SK-N-SH treated with all-trans-retinoic acid at 6 μM for 48 hours (cell line): ENCODE data around the gene FOXN3.

Source experiments
- ATAC-seq: fragments of 200-7000 bp; cut with Tn5 transposase; 3 replicates; pipeline ENCODE4 v1.9.1; 2020; ENCODE audit warnings: mild to moderate bottlenecking, moderate library complexity
- ARNTL ChIP-seq: fragments of 450-650 bp; formaldehyde crosslinking; IDR thresholded peaks from 2 replicates; pipeline ENCODE4 v1.5.0; 2020; ENCODE audit warnings: low read depth, mild to moderate bottlenecking, moderate library complexity, borderline replicate concordance
- BACH2 ChIP-seq: fragments of 250-450 bp; sonication (Bioruptor Pico); IDR thresholded peaks from 2 replicates; pipeline ENCODE4 v1.9.0; 2021; ENCODE audit warnings: mild to moderate bottlenecking, borderline replicate concordance
- CSDC2 ChIP-seq: fragments of 250-450 bp; sonication (Bioruptor Pico); IDR thresholded peaks from 2 replicates; pipeline ENCODE4 v1.5.0; 2020; ENCODE audit warnings: mild to moderate bottlenecking, moderate library complexity
- CSRNP3 ChIP-seq: fragments of 250-450 bp; sonication (Bioruptor Pico); IDR thresholded peaks from 2 replicates; pipeline ENCODE4 v1.5.1; 2021; ENCODE audit warnings: mild to moderate bottlenecking, moderate library complexity
- ESRRG ChIP-seq: fragments of 250-450 bp; sonication (Bioruptor Pico); IDR thresholded peaks from 2 replicates; pipeline ENCODE4 v1.6.1; 2021; ENCODE audit warnings: mild to moderate bottlenecking
- GLIS3 ChIP-seq: fragments of 250-450 bp; sonication (Bioruptor Pico); IDR thresholded peaks from 2 replicates; pipeline ENCODE4 v1.5.0; 2020; ENCODE audit warnings: mild to moderate bottlenecking, moderate library complexity
- ISL1 ChIP-seq: fragments of 250-450 bp; sonication (Bioruptor Pico); IDR thresholded peaks from 2 replicates; pipeline ENCODE4 v2.1.2; 2022; ENCODE audit warnings: mild to moderate bottlenecking, moderate library complexity
- OSR1 ChIP-seq: fragments of 250-450 bp; sonication (Bioruptor Pico); IDR thresholded peaks from 2 replicates; pipeline ENCODE4 v1.8.0; 2022; ENCODE audit warnings: moderate library complexity, mild to moderate bottlenecking, inconsistent platforms
- POU6F1 ChIP-seq: fragments of 250-450 bp; sonication (Bioruptor Pico); IDR thresholded peaks from 2 replicates; pipeline ENCODE4 v1.8.0; 2021; ENCODE audit warnings: low read depth, mild to moderate bottlenecking, moderate library complexity, borderline replicate concordance
- PPARA ChIP-seq: fragments of 250-450 bp; sonication (Bioruptor Pico); IDR thresholded peaks from 2 replicates; pipeline ENCODE4 v1.5.0; 2020; ENCODE audit warnings: mild to moderate bottlenecking, borderline replicate concordance
- RARB ChIP-seq: fragments of 250-450 bp; sonication (Bioruptor Pico); IDR thresholded peaks from 2 replicates; pipeline ENCODE4 v1.8.0; 2021; ENCODE audit warnings: mild to moderate bottlenecking, moderate library complexity
- SNAI2 ChIP-seq: fragments of 250-450 bp; sonication (Bioruptor Pico); IDR thresholded peaks from 2 replicates; pipeline ENCODE4 v1.5.0; 2020; ENCODE audit warnings: mild to moderate bottlenecking, moderate library complexity
- TCF4 ChIP-seq: fragments of 250-450 bp; sonication (Bioruptor Pico); IDR thresholded peaks from 2 replicates; pipeline ENCODE4 v1.8.0; 2021; ENCODE audit warnings: mild to moderate bottlenecking, moderate library complexity, borderline replicate concordance
- TOX ChIP-seq: fragments of 250-450 bp; sonication (Bioruptor Pico); IDR thresholded peaks from 2 replicates; pipeline ENCODE4 v1.8.0; 2021; ENCODE audit warnings: mild to moderate bottlenecking, moderate library complexity, borderline replicate concordance
- ZC3H10 ChIP-seq: fragments of 250-450 bp; sonication (Bioruptor Pico); IDR thresholded peaks from 2 replicates; pipeline ENCODE4 v1.5.1; 2021; ENCODE audit warnings: mild to moderate bottlenecking, moderate library complexity
- ZFP3 ChIP-seq: fragments of 250-450 bp; sonication (Bioruptor Pico); IDR thresholded peaks from 2 replicates; pipeline ENCODE4 v1.5.0; 2020; ENCODE audit warnings: mild to moderate bottlenecking, moderate library complexity
- ZFP30 ChIP-seq: fragments of 450-650 bp; formaldehyde crosslinking; IDR thresholded peaks from 2 replicates; pipeline ENCODE4 v1.5.0; 2022; ENCODE audit warnings: mild to moderate bottlenecking, moderate library complexity
- ZNF565 ChIP-seq: fragments of 450-650 bp; formaldehyde crosslinking; conservative IDR thresholded peaks from 2 replicates; pipeline ENCODE4 v1.5.0; 2020; ENCODE audit warnings: low read depth, mild to moderate bottlenecking, moderate library complexity
- ZNF70 ChIP-seq: fragments of 450-650 bp; formaldehyde crosslinking; IDR thresholded peaks from 2 replicates; pipeline ENCODE4 v1.5.0; 2020; ENCODE audit warnings: mild to moderate bottlenecking, moderate library complexity
- ZNF8 ChIP-seq: fragments of 450-650 bp; formaldehyde crosslinking; IDR thresholded peaks from 2 replicates; pipeline ENCODE4 v1.5.0; 2020; ENCODE audit warnings: mild to moderate bottlenecking, moderate library complexity
- TF ChIP-seq, protein P1 (sequence below): fragments of 250-450 bp; sonication (Bioruptor Pico); IDR thresholded peaks from 2 replicates; pipeline ENCODE4 v1.5.1; 2020; ENCODE audit warnings: low read depth, mild to moderate bottlenecking, moderate library complexity
- TF ChIP-seq, protein P2 (sequence below): fragments of 250-450 bp; sonication (Bioruptor Pico); IDR thresholded peaks from 2 replicates; pipeline ENCODE4 v1.5.0; 2020; ENCODE audit warnings: mild to moderate bottlenecking, moderate library complexity

The FOXN3 gene

DNA sequence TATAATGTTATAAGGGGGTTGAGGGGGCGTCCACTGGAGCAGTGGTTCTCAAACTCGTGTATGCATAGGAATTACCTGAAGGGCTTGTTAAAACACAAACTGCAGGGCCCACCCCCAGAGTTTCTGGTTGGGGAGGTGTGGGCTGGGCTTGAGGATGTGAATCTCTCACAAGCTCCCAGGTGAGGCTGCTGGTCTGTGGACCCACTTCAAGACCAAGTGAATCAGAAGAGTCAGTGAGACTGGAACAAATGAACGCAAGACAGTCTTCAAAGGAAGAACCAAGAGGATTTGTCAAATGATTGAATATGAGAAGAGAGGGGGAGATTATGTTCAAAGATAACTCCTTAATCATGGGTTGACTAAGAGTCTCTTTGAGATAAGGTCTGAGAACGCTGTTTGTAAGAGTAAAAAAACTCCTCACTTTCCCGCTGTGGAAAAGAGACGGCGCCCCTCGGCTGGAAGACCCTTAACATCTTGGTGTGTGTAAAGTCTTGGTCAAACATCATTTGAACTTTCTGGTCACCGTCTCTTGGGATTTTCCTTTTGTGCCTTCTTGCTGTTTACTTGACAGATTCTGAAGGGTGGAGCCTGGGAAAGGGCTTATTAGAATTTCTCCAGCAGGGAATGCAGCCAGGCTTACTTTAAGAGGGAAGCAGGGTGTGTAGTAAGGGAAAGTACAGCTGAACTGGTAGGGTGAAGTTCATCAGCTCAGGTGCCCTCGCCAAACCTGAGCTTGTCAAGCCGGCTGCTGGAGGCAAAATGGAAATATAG lies 5.3 kb upstream of the FOXN3 start:
- no peak for TF ChIP-seq ZFP3 (CRISPR knock-in tag)
- TF ChIP-seq, protein P1, sequence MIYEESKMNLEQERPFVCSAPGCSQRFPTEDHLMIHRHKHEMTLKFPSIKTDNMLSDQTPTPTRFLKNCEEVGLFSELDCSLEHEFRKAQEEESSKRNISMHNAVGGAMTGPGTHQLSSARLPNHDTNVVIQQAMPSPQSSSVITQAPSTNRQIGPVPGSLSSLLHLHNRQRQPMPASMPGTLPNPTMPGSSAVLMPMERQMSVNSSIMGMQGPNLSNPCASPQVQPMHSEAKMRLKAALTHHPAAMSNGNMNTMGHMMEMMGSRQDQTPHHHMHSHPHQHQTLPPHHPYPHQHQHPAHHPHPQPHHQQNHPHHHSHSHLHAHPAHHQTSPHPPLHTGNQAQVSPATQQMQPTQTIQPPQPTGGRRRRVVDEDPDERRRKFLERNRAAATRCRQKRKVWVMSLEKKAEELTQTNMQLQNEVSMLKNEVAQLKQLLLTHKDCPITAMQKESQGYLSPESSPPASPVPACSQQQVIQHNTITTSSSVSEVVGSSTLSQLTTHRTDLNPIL (CRISPR knock-in tag): no peak
- TF ChIP-seq ISL1 (CRISPR knock-in tag): no peak
- no peak for TF ChIP-seq RARB (CRISPR knock-in tag)
- TF ChIP-seq, all 23 proteins: peak for 0
- ATAC-seq: no peak

DNA sequence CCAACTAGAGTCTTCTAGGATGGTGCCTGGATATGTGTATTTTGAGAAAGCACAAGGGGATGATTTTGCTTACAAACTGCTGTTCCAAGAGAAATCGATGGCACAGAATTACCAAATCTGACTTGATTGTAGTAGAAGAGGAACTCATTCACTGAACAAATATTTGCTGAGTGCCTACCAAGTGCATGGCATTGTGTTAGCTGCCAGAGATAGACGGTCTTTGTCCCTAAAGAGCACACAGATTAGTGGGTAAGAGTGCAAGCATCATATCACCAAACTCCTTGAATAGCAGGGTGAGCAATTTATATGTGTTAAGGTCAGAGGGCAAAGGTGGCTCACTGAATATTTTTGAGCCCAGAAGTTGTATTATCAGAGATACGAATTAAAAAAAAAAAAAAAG lies 3.5 kb upstream of the FOXN3 start:
- TF ChIP-seq GLIS3 (CRISPR knock-in tag) (no peak), RARB (CRISPR knock-in tag) (no peak), PPARA (CRISPR knock-in tag) (no peak), POU6F1 (CRISPR knock-in tag) (no peak), ZNF70 (CRISPR knock-in tag) (no peak), ARNTL (CRISPR knock-in tag) (no peak), TCF4 (no peak), ZNF8 (CRISPR knock-in tag) (no peak), TOX (no peak), OSR1 (CRISPR knock-in tag) (no peak), ZFP3 (CRISPR knock-in tag) (no peak), ZNF565 (CRISPR knock-in tag) (no peak), ZC3H10 (CRISPR knock-in tag) (no peak), BACH2 (CRISPR knock-in tag) (no peak), SNAI2 (CRISPR knock-in tag) (no peak), CSRNP3 (CRISPR knock-in tag) (no peak), CSDC2 (CRISPR knock-in tag) (no peak)
- TF ChIP-seq, protein P2, sequence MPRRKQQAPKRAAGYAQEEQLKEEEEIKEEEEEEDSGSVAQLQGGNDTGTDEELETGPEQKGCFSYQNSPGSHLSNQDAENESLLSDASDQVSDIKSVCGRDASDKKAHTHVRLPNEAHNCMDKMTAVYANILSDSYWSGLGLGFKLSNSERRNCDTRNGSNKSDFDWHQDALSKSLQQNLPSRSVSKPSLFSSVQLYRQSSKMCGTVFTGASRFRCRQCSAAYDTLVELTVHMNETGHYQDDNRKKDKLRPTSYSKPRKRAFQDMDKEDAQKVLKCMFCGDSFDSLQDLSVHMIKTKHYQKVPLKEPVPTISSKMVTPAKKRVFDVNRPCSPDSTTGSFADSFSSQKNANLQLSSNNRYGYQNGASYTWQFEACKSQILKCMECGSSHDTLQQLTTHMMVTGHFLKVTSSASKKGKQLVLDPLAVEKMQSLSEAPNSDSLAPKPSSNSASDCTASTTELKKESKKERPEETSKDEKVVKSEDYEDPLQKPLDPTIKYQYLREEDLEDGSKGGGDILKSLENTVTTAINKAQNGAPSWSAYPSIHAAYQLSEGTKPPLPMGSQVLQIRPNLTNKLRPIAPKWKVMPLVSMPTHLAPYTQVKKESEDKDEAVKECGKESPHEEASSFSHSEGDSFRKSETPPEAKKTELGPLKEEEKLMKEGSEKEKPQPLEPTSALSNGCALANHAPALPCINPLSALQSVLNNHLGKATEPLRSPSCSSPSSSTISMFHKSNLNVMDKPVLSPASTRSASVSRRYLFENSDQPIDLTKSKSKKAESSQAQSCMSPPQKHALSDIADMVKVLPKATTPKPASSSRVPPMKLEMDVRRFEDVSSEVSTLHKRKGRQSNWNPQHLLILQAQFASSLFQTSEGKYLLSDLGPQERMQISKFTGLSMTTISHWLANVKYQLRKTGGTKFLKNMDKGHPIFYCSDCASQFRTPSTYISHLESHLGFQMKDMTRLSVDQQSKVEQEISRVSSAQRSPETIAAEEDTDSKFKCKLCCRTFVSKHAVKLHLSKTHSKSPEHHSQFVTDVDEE: no peak
- TF ChIP-seq, protein P1 (CRISPR knock-in tag): no peak
- ATAC-seq: no peak

DNA sequence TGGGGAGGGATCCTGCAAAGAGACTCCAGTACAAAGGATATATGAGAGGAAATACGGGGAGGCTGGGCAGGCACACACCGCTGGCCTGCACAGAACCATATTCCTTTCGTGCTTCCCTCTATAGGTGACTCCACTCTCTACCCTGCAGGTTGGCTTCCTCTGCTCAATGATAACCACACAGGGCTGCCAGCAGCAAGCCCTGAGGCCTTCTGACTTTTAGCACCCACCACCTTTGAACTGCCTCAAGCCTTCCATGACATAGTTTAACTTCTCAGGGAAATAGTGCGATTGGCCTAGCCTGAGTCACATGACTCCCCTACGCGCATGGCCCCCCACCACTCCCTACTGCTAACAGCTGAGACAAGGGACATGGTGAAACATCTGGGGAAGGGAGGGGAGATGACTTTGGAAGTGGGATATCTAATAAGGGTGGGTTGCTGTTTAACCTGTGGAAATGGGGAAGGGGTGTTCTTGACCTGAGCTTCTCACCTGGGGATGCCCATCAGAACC lies 3.0 kb upstream of the FOXN3 start:
- no peak for TF ChIP-seq ZFP3 (CRISPR knock-in tag)
- TF ChIP-seq TOX: no peak
- TF ChIP-seq ZFP30 (CRISPR knock-in tag): no peak
- TF ChIP-seq OSR1 (CRISPR knock-in tag): no peak
- TF ChIP-seq ISL1 (CRISPR knock-in tag): no peak
- TF ChIP-seq ESRRG (CRISPR knock-in tag): no peak
- TF ChIP-seq POU6F1 (CRISPR knock-in tag): no peak
- TF ChIP-seq CSRNP3 (CRISPR knock-in tag): no peak
- TF ChIP-seq ZC3H10 (CRISPR knock-in tag): no peak
- TF ChIP-seq, all 23 proteins: peak for 0
- no peak for ATAC-seq
